Activated CD4-positive, CD25-positive, alpha-beta regulatory T cell treated with anti-CD3 and anti-CD28 coated beads, Interleukin-2, amount 50 U/mL, for 24 hours (primary cell): Measurements from ENCODE around the gene WHRN.

Experiments
- ATAC-seq, 2 donors: fragments of 150-1000 bp; cut with Tn5 transposase; one replicate each; pipeline ENCODE4 v1.10.0; 2021; ENCODE audit warnings: mild to moderate bottlenecking in 1 of 2, moderate library complexity in 1 of 2

Gene WHRN

DNA sequence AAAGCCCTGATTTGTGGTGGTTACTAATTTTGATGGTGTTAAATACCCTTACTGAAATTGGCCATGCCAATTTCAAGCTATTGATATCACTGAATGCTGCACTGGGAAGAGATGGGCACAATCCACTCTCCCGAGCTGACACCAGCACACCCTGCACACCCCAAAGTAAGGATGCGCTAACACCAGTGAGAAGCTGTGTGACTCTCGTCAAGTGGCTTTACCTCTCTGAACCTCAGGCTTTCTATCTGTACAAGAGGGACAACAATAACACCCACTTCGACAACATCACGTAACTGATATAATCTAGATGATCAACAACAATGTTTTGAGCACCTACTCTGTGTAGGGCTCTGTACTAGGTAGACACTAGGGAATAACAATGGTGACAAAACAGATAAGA, 109.5 kb downstream of the WHRN start:
- no peak for ATAC-seq

GRCh38 chr9:114395334-114395617, 110.0 kb downstream of the WHRN start:
- ATAC-seq, result no peak

- ATAC-seq, result no peak
Measured at GRCh38 chr9:114394523-114395333, 110.5 kb downstream of the WHRN start.

DNA sequence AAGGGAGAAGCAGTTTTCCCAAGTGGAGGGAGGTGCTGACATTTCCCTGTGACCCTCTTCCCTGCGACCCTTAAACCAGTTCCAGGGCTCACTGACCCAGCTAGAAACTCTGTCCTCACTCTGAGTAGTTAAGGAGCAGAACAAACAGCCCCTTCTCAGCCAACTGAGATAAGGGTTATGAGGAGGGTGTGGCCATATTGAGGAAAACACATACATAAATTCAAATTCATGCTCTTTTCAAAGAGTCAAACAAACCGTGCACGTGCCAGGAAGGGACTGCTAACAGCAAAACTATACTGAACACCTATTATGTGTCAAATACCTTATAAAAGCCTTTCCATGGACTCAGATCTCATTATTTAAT, 112.5 kb downstream of the WHRN start:
- no peak for ATAC-seq

DNA sequence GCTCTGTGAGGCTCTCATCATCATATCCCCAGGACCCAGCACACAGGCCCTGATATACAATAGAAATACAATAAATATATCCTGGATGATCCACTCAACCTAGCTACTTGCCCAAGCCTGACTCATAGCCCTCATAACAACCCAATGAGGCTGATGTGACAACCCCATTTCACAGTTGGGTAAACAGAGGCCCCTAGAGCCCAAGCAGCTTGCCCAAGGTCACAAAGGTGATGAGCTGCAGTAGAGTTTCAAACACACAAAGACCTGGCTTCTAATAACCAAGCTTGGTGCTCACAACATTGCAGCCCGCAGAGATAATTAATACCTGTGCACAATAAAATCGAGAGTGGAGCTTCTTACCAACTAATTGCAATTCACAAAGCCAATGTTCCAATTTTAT, 114.3 kb downstream of the WHRN start:
- no peak for ATAC-seq

GRCh38 chr9:114389612-114390368, 115.5 kb downstream of the WHRN start:
- ATAC-seq, result no peak

GRCh38 chr9:114388764-114389375, 116.4 kb downstream of the WHRN start:
- no peak for ATAC-seq

GRCh38 chr9:114388357-114388682, 117.0 kb downstream of the WHRN start:
- no peak for ATAC-seq

DNA sequence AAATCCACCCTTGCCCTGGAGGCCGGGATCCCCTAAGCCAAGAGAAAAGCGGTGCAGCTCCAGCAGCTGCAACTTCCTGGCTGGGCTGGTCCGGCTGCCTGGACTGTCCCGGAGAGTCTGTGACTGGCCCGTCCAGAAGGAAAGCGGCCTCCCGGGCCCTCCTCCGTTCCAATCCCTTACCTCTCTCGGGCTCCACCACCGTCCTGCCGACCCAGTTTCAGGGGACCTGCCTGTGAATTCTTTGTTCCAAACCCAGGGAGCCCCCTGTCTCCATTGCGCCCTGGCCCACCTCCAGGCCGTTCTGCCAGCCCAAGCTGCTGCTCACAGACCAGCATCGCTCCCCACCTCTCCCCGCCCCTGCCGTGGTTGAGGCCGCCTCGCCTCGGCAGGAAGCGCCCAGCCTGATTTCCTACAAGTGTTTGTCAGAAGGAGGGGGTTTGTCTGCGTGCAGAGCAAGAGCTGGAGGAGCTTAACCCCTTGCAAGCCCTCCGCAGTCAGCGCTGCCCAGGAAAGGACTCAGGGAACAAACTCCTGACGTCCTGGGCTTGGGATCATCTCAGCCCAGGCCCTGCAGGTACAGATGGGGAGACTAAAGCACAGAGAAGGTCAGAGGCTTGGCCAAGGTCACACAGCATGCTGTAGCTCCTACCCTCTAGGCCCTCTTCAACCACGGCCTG, 117.5 kb downstream of the WHRN start, which contains the start of gene AKNA:
TSS of gene AKNA (minus strand) at position 303 of the 677 bp plus-strand sequence. CDS start 6,649 bp downstream, outside the sequence.
- peak; percentile 19 to 26 for ATAC-seq

DNA sequence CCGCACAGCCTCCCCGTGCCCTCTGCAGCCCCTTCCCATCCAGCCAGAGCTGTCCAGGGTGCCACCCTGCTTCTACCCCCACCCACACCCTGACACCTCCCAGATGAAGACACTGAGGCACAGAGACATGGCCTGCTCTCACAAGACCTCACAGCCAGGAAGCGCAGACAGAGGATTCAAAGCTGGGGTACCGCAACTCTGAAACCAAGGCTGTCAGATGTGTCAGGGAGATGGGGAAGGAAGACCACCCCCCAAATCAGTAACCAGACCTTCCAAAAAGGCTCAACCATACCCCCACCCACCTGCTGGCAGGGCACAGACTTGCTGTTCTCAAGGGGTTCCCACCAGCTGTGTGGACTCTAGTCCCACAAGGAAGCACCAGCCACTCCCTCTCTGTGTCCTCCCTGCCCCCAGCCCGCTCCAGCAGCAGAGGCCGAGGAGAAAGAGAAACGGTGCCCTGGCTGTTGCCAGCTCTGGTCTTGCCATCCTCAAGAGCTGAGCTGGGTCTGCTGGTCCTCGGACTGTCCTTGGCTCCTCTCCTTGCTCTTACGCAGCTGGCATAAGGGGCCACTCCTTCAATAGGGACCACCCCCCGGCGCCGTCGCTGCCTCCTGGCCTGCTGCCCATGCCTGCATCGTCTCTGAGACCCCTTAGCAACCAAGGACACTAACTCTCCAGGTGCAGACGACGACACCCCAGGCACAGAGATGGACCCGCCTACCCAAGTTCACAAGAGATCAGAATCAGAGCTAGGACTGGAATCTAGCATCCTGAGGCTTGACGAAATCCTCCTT, 118.2 kb downstream of the WHRN start:
- ATAC-seq, result no peak

DNA sequence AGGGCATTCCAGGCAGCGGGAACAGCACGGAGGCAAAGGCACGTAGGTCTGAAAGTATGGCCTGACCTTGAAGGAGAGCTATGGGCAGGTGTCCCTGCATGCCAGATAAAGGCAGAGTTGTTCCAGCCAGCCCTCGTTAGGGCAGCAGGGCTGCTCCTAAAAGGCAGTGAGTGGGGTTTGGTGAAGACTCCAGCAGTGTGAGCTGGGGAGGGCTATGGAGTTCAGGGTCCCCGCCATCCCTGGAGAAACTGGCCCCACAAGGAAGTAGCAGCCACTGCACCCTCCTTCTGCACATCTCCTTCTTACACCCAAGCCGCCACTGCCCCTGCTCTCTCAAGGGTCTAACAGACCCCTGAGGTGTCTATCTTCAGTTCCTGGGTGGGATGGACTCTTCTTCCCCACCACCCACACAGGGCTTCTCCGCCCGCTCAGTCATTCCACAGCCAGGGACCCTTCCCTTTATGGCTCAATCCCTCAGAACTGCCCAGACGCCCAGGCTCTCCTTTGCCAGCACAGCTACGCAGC, 118.8 kb downstream of the WHRN start:
- no peak for ATAC-seq

DNA sequence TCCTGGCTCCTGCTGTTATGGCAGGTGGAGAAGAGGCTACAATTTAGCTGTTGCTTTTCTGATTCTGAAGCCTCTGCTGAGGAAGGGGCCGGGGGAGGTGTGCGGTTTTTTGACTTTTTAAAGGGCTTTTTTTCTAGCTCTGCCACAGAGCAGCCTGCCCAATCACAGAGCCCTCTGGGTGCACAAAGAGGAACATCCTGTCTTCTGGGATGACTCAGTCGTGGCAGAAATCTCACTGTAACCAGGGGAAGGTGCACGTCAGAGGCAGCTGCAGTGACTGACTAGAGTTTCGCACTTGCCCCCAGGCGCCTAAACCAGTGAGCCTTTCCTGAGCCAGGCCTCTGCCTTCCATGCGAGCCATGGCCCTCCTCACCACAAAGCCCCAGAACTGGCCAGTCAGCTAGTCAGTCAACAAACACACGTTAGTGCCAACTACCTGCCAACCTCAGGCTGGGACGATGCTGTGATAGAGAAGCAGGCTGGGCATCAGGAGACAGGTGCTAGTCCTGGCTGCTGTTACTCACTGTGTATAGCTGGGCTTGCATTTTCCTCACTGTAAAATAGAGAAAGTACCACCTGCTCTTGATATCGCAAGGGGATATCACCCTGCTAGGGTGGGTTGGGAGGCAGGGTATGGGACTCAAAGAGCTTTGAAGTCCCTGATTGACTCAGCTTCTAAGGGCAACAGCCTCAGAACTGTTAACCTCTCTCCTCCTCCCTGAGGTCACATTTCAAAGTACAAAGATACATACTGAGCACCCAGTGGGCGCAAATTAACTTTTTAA, 119.7 kb downstream of the WHRN start:
- ATAC-seq, result peak; percentile 85 to 87

DNA sequence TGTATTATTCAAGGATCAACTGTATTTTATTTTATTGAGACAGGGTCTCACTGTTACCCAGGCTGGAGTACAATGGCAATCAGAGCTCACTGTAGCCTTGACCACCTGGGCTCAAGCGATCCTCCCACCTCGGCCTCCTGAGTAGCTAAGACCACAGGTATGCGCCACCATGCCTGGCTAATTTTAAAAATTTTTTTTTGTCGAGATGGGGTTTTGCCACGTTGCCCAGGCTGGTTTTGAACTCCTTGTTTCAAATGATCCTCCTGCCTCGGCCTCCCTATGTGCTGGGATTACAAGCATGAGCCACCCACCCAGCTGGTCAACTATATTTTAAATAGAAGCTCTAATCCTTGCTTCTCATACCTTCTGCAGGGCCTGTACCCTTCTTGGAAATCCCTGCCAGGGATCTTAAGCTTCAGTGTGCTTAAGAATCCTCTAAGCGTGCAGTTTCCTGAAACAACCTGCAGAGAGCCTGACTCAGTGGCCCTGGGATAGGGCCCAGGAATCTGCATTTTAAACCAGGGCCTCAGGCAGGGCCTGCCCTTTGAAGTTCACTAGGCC, 120.4 kb downstream of the WHRN start:
- no peak for ATAC-seq

DNA sequence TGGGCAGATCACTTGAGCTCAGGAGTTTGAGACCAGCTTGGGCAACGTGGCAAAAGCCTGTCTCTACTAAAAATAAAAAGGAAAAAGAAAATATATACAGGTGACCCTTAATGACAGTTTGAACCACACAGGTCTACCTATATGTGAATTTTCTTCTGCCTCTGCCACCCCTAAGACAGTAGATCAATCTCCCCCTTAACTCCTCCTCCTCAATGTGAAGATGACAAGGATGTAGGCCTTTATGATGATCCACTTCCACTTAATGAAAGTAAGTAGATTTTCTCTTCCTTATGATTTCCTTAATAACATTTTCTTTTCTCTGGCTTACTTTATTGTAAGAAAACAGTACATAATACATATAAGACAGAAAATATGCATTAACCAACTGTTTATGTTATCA, 120.9 kb downstream of the WHRN start:
- ATAC-seq, result no peak

- ATAC-seq, result no peak
Measured at GRCh38 chr9:114383521-114384231, 121.6 kb downstream of the WHRN start.

DNA sequence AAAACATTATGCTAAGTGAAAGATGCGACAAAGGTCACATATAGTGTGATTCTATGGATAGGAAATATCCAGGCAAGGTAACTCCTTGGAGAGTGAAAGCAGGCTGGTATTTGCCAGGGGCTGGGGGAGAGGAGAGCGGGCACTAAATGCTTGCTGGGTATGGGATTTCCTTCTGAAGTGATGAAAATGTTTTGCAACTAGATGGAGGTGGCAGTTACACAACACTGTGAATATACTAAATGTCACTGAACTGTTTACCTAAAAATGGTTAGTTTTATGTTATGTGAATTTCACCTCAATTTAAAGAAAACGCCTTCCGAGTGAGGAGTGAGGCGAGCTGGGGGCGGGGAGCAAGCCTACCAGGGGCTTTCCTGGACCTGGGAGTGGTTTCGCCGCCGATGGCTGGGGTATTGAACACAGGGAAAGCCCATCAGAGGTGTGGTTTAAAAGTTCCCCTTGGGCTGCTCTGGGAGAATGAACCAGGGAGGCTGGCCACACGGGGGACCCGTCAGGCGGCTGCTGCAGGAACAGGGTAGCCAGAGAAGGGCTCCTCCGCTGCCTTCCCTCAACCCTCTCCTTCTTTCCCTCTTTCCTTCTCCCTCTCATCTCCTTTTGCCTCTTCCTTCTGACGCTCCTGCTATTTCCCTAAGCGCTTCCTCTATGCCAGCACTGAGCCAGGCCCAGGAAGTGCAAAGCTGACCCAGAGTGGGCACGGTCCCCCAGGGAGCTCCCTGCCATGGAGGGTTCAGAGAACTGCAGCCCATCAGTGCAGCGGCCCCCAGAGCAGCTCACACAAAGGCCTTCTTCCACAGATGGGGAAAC, 122.4 kb downstream of the WHRN start:
- peak; percentile 3 to 6 for ATAC-seq

DNA sequence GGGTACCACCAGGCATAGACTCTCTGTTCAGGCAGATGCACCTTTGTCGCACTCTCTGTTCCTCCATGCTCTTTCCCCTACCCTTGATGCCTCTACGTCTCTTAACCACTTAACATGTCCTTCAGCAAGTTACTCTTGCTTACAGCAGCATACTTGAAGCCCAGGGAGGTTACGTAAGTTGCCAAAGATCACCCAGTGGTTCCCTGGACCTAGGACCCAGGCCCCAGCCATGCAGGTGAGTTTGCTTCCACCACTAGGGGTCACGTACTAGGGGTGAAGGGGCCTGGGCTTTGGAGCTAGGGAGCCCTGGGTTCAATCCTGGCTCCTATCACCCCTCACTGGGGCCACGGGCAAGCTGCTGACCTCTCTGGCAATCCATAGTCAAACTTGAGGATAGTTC, 126.4 kb downstream of the WHRN start:
- no peak for ATAC-seq

DNA sequence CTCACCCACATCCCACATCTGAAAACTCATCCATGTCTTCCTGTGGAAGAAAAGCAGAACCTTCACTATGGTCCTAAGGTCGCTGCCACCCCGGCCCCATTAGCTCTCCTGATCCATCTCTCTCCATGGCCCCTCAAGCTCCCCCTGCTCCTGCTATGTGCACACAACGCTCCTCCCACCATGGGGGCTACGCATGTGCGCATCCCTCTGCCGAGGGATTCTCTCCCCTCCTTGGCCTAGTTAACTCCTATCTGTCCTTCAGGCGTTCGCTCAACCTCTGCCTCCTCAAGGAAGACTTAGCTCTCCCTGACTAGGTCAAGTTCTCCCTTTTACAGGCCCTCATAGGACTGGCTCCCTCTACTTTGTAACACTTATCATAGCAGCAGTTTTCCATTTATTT, 127.3 kb downstream of the WHRN start:
- no peak for ATAC-seq

DNA sequence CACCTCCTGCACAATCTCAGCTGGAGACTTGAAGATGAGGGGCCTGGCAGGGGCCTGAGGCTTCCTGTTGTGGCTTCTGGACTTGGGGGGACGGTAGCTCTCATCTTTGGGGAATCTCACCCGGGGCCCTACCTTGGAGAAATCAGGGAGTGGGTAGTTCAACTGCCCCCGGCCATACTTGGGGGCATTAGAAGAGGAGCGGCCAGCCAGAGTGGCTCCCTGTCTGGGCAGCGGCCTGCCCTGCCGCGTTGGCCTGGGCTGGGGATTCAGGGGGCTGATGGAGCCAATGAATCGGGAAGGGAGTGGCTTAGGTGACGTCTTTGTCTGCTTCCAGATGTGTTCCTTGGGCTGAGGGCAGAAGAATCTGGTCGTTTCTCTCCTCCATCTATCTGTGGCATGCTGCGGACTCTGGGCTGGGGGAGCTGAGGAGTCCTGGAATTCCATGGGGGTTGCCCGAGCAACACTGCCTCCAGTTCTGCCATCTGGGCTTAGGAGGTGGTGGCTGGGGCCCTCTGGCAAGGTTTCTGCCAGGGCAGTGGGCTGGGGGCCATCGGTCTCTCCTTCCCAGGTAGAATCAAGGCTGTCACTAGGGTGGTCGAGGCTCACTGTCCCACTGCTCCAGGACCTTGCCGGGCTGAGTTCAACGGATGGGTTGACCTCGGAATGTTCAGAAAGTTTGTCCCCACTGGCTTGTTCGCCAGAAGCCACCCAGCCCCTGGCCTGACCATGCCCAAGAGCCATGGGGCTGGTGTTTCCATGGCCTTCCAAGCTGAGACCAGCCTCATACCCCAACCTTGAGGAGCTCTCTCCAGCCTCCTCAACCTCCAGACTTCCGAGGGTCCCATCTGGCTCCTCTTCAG, 128.5 kb downstream of the WHRN start:
- no peak for ATAC-seq
